PC-9 (cell line): ENCODE results near the gene AOC3. TPM values are rescaled to one million over a fixed set of nuclear protein-coding genes. Genes with fewer than 3 reads are reported as not detected.
"Not testable (repeated sequence)": the region's sequence is repeated elsewhere in the genome, so short reads cannot be mapped to it uniquely, and the experiment has no call there.

Source experiments
- BruUV-seq: library from RNA; stranded (reverse); fragments of 400-500 nt; replicated peaks from 2 replicates; lab custom pipeline; 2021; lab: Mats Ljungman, UMichigan
- CTCF ChIA-PET: fragments of 300-600 bp; sonication (Branson Sonifier 250); formaldehyde crosslinking; loops from one replicate; lab custom pipeline; 2022; ENCODE audit warnings: antibody characterized with exemption; lab: Charles Lee
- POLR2A ChIA-PET: fragments of 300-600 bp; sonication (Branson Sonifier 250); formaldehyde crosslinking; loops from one replicate; lab custom pipeline; 2022; ENCODE audit warnings: antibody characterized with exemption; ENCODE audit not compliant: unreplicated experiment; lab: Charles Lee
- DNase-seq, 2 experiments: peaks; one replicate each; pipeline versions ENCODE4 v3.0.0 to v3.0.0-alpha.2; 2015 to 2022; ENCODE audit warnings: mixed read lengths in 1 of 2
- H2AFZ ChIP-seq: fragments of 200-600 bp; sonication (generic); 2 replicates; pipeline ENCODE4 v1.8.1; 2017; ENCODE audit warnings: antibody characterized with exemption
- H3F3A ChIP-seq: fragments of 200-600 bp; sonication (generic); 2 replicates; pipeline ENCODE4 v1.8.1; 2017; ENCODE audit warnings: antibody characterized with exemption, mild to moderate bottlenecking, low read depth; ENCODE audit not compliant: insufficient read depth
- H3K27ac ChIP-seq: fragments of 200-600 bp; sonication (generic); 2 replicates; pipeline ENCODE4 v1.6.1; 2016; ENCODE audit warnings: mixed run types
- H3K27me3 ChIP-seq: fragments of 200-600 bp; sonication (generic); 2 replicates; pipeline ENCODE4 v1.6.1; 2016; ENCODE audit warnings: low read depth, mixed run types; ENCODE audit not compliant: insufficient read depth
- H3K36me3 ChIP-seq: fragments of 200-600 bp; sonication (generic); 2 replicates; pipeline ENCODE4 v1.6.1; 2016; ENCODE audit warnings: low read depth, mixed run types
- H3K4me1 ChIP-seq: fragments of 200-600 bp; sonication (generic); replicated peaks from 2 replicates; pipeline ENCODE4 v1.6.1; 2016; ENCODE audit warnings: mixed run types; ENCODE audit not compliant: insufficient read depth
- H3K4me2 ChIP-seq: fragments of 200-600 bp; sonication (generic); 2 replicates; pipeline ENCODE4 v1.6.1; 2017; ENCODE audit warnings: mixed run types
- H3K4me3 ChIP-seq: fragments of 200-600 bp; sonication (generic); 2 replicates; pipeline ENCODE4 v1.6.1; 2016; ENCODE audit warnings: mixed run types
- H3K79me2 ChIP-seq: fragments of 200-600 bp; sonication (generic); 2 replicates; pipeline ENCODE4 v1.6.1; 2017; ENCODE audit warnings: low read depth, mixed run types
- H3K9me2 ChIP-seq: fragments of 200-600 bp; sonication (generic); 2 replicates; pipeline ENCODE4 v1.8.1; 2017; ENCODE audit warnings: mild to moderate bottlenecking; ENCODE audit not compliant: insufficient read depth
- H3K9me3 ChIP-seq: fragments of 200-600 bp; sonication (generic); 2 replicates; pipeline ENCODE4 v1.8.1; 2016; ENCODE audit warnings: low read depth; ENCODE audit not compliant: insufficient read depth
- H4K20me1 ChIP-seq: fragments of 200-600 bp; sonication (generic); 2 replicates; pipeline ENCODE4 v1.8.1; 2017; ENCODE audit not compliant: insufficient read depth
- CTCF ChIP-seq: fragments of 200-600 bp; sonication (generic); conservative IDR thresholded peaks from 2 replicates; pipeline ENCODE4 v1.6.1; 2017; ENCODE audit warnings: mixed run types, antibody characterized with exemption, mild to moderate bottlenecking, moderate library complexity
- EZH2 ChIP-seq: fragments of 200-600 bp; sonication (generic); IDR thresholded peaks from 2 replicates; pipeline ENCODE4 v1.8.0; 2017; ENCODE audit warnings: antibody characterized with exemption, low read depth
- intact Hi-C: fragments of 100-400 bp; cut with micrococcal nuclease; formaldehyde crosslinking; loops from one replicate; pipeline ENCODE4 v1.10.0; 2022; ENCODE audit not compliant: unreplicated experiment
- total RNA-seq: library from RNA; stranded (reverse); gene quantifications from 2 replicates; pipeline ENCODE4 v1.2.3, GENCODE V29; 2021

The AOC3 gene
- total RNA-seq, 1 experiment from 2014 or later = 0.98 TPM

- no peak overlapping the region for H3K27ac ChIP-seq
- H3K9me2 ChIP-seq = no peaks in the 10 kb centered on the region
- H3K4me1 ChIP-seq = peaks cover 12% of the 10 kb centered on the region
- TF ChIP-seq EZH2 (no peak), CTCF (no peak)
- no peak overlapping the region for H3K4me2 ChIP-seq
- BruUV-seq = no TSS peak
- H3K27me3 ChIP-seq = no peaks in the 10 kb centered on the region
- no peak overlapping the region for H3K4me3 ChIP-seq
- no peak overlapping the region for H2AFZ ChIP-seq
- ChIA-PET CTCF (no interaction called here), POLR2A (no interaction called here)
- H3K9me3 ChIP-seq = no peaks in the 10 kb centered on the region
- DNase-seq = no peak
- peaks cover 11% of the 10 kb centered on the region for H3F3A ChIP-seq
- no peaks in the 10 kb centered on the region for H3K36me3 ChIP-seq
- no peaks in the 10 kb centered on the region for H3K79me2 ChIP-seq
- intact Hi-C loops = no loop called here
- no peaks in the 10 kb centered on the region for H4K20me1 ChIP-seq
Observed at GRCh38 chr17:42898147-42898811, 47.3 kb downstream of the AOC3 start.

GRCh38 chr17:42899981-42900380, 49.0 kb downstream of the AOC3 start:
- CTCF ChIA-PET, intact Hi-C loops, H3K4me1 ChIP-seq, H3K79me2 ChIP-seq, DNase-seq, H3K27me3 ChIP-seq, H4K20me1 ChIP-seq, H3K27ac ChIP-seq, H3K9me3 ChIP-seq, H3K36me3 ChIP-seq, H3K9me2 ChIP-seq, H3K4me2 ChIP-seq, H2AFZ ChIP-seq, H3K4me3 ChIP-seq, BruUV-seq, H3F3A ChIP-seq: not testable (repeated sequence)
- POLR2A ChIA-PET = interaction anchor here (0.7 kb wide), 1 partner anchor 490 kb away, joined by 4 read pairs; no protein-coding TSS in a partner anchor

DNA sequence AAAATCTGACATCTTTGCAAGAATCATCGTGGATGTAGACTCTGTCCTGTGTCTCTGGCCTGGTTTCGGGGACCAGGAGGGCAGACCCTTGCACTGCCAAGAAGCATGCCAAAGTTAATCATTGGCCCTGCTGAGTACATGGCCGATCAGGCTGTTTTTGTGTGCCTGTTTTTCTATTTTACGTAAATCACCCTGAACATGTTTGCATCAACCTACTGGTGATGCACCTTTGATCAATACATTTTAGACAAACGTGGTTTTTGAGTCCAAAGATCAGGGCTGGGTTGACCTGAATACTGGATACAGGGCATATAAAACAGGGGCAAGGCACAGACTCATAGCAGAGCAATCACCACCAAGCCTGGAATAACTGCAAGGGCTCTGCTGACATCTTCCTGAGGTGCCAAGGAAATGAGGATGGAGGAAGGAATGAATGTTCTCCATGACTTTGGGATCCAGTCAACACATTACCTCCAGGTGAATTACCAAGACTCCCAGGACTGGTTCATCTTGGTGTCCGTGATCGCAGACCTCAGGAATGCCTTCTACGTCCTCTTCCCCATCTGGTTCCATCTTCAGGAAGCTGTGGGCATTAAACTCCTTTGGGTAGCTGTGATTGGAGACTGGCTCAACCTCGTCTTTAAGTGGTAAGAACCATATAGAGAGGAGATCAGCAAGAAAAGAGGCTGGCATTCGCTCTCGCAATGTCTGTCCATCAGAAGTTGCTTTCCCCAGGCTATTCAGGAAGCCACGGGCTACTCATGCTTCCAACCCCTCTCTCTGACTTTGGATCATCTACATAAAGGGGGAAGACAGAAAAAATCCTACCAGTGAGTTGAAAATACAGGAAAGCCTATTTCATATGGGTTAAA, 49.7 kb downstream of the AOC3 start, which contains the start of gene G6PC1:
Gene G6PC1 (plus strand): TSS at position 340 of the 872 bp plus-strand sequence. CDS start 78 bp downstream, at position 418.
- no peak for DNase-seq
- H3K4me2 ChIP-seq = no peak within 1 kb of the TSS
- ChIA-PET CTCF (no interaction called here), POLR2A (interaction anchor here (0.7 kb wide), 1 partner anchor 491 kb away, joined by 4 read pairs; no protein-coding TSS in a partner anchor)
- no peak within 1 kb of the TSS for H3K4me3 ChIP-seq
- no peaks in the 10 kb centered on the region for H3K4me1 ChIP-seq
- H3F3A ChIP-seq = no peaks in the 10 kb centered on the region
- no peak within 1 kb of the TSS for H3K27ac ChIP-seq
- no peaks in the 10 kb centered on the region for H4K20me1 ChIP-seq
- no TSS peak for BruUV-seq
- H3K36me3 ChIP-seq = no peaks in the 10 kb centered on the region
- no peaks in the 10 kb centered on the region for H3K9me3 ChIP-seq
- H3K9me2 ChIP-seq = no peaks in the 10 kb centered on the region
- H2AFZ ChIP-seq = no peak within 1 kb of the TSS
- intact Hi-C loops = no loop called here
- H3K79me2 ChIP-seq = no peaks in the 10 kb centered on the region
- TF ChIP-seq CTCF = no peak
- no peak for TF ChIP-seq EZH2
- no peaks in the 10 kb centered on the region for H3K27me3 ChIP-seq
